ENCODE results near the gene PDCD4. TPM values are rescaled to one million over a fixed set of nuclear protein-coding genes. Genes with fewer than 3 reads are reported as not detected.
A peak's percentile ranks its signal among the peaks of the same experiment; 100 is the strongest.

PDCD4 gene
- total and polyA plus RNA-seq, 2 of the 13 experiments (the other 11 are each of a cell fraction or from before 2014, with no cell fraction given) = 22.8 to 56.2 TPM

GRCh38 chr10:110893559-110894179, 21.9 kb downstream of the PDCD4 start:
- H3K27me3 ChIP-seq (ENCODE audit: control insufficient read depth in 1 of 2, insufficient read depth in 2 of 2, low read length in 2 of 2) = no peaks in the 10 kb centered on the region
- BruUV-seq (replicated peaks) = no TSS peak
- intact Hi-C loops (cut with micrococcal nuclease; ENCODE audit: unreplicated experiment) (loop anchor here (1.0 to 5.0 kb wide), 3 partner anchors 89 to 416 kb away; no protein-coding TSS in a partner anchor), in situ Hi-C loops (cut with HindIII; ENCODE audit: extremely low pct_ligation_motif_present, low pct_unique_long_range_greater_than_20kb) (loop anchor here (5.0 to 25.0 kb wide), 2 partner anchors 146 to 281 kb away; no protein-coding TSS in a partner anchor)
- H3K4me1 ChIP-seq (ENCODE audit: insufficient read depth, low read length) = peaks cover 12% of the 10 kb centered on the region
- H2AFZ ChIP-seq (ENCODE audit: low read length) = no peak overlapping the region
- TF ChIP-seq SMC3 (IDR thresholded peaks at IDR 0.05; ENCODE audit: low read length) (peak; percentile 71), CTCF (CRISPR knock-in tag; IDR thresholded peaks at IDR 0.05) (peak; percentile 65), ZBTB14 (CRISPR knock-in tag; IDR thresholded peaks at IDR 0.05) (no peak), STAG1 (CRISPR knock-in tag; IDR thresholded peaks at IDR 0.05) (peak; percentile 72), ARID3A (IDR thresholded peaks at IDR 0.05; ENCODE audit: low read depth, low read length) (0 out of 2 replicates have a peak, but pooled peaks have one; percentile 15), POLR2AphosphoS5 (IDR thresholded peaks at IDR 0.05; ENCODE audit: low read depth, low read length) (no peak), ZNF337 (CRISPR knock-in tag; IDR thresholded peaks at IDR 0.05; ENCODE audit: borderline replicate concordance, low read depth) (no peak), ZNF513 (CRISPR knock-in tag; conservative IDR thresholded peaks at IDR 0.05) (no peak), ZSCAN12 (CRISPR knock-in tag; IDR thresholded peaks at IDR 0.05) (no peak), ZNF747 (CRISPR knock-in tag; IDR thresholded peaks at IDR 0.05; ENCODE audit: borderline replicate concordance) (no peak), NAIF1 (CRISPR knock-in tag; IDR thresholded peaks at IDR 0.05; ENCODE audit: borderline replicate concordance) (no peak), SMAD1 (CRISPR knock-in tag; IDR thresholded peaks at IDR 0.05; ENCODE audit: borderline replicate concordance, low read depth) (no peak), ZNF850 (CRISPR knock-in tag; conservative IDR thresholded peaks at IDR 0.05) (no peak)
- peak; percentile 73 for ATAC-seq
- no peak overlapping the region for H3K4me3 ChIP-seq (replicated peaks in 1 of 3; ENCODE audit: insufficient read depth in 1 of 3, low read depth in 2 of 3, low read length in 3 of 3)
- H3K27ac ChIP-seq (ENCODE audit: extremely low read length, insufficient read depth, low read length) = no peak overlapping the region
- WGBS (ENCODE audit: low lambda C conversion rate) = 48% methylated on average over 4 of the region's 4 CpGs
- FAIRE-seq = peak; percentile 73
- H3K79me2 ChIP-seq (ENCODE audit: insufficient read depth, low read length) = no peaks in the 10 kb centered on the region
- H3K9ac ChIP-seq (ENCODE audit: insufficient read depth, low read depth, low read length) = no peak overlapping the region
- DNase-seq (ENCODE audit: low spot score) = peak; percentile 34
- H3K9me3 ChIP-seq (ENCODE audit: low read length) = no peaks in the 10 kb centered on the region
- H3K4me2 ChIP-seq (ENCODE audit: low read depth, low read length) = no peak overlapping the region
- POLR2A ChIA-PET = no interaction called here
- H4K20me1 ChIP-seq (ENCODE audit: insufficient read depth, low read length) = peaks cover 3% of the 10 kb centered on the region; the same call in 1 of the 2 replicates
- CTCF ChIA-PET (ENCODE audit: low intra/inter-chr PET ratio, low total read pairs) = interaction anchor here (1.0 to 2.4 kb wide), 4 partner anchors 89 to 283 kb away, joined by 3 to 25 read pairs (median 12); no protein-coding TSS in a partner anchor
- peaks cover 3 to 31% of the 10 kb centered on the region in 2 experiments for H3K36me3 ChIP-seq (replicated peaks in 1 of 2; ENCODE audit: control insufficient read depth in 1 of 2, insufficient read depth in 2 of 2, low read length in 2 of 2)
